Transverse colon (tissue), 4 donors: ENCODE data around the gene SLC35E4. TPM values are rescaled to one million over a fixed set of nuclear protein-coding genes. Genes with fewer than 3 reads are reported as not detected.

Source experiments
- DNase-seq: peaks from one replicate; pipeline ENCODE4 v3.0.0-alpha.2; 2019
- H3K27ac ChIP-seq, 4 donors: fragments of 200-600 bp; sonication (generic); 2 replicates each; pipeline ENCODE4 v1.5.1; 2016 to 2018; ENCODE audit warnings: inconsistent platforms in 4 of 4
- H3K27me3 ChIP-seq: fragments of 200-600 bp; sonication (generic); 2 replicates; pipeline ENCODE4 v1.5.1; 2017; ENCODE audit warnings: inconsistent platforms
- H3K36me3 ChIP-seq, 4 donors: fragments of 200-600 bp; sonication (generic); 2 replicates each; pipeline ENCODE4 v1.5.1; 2017 to 2019; ENCODE audit warnings: inconsistent platforms in 4 of 4
- H3K4me1 ChIP-seq, 4 donors: fragments of 200-600 bp; sonication (generic); 2 replicates each; pipeline ENCODE4 v1.5.1; 2017 to 2020; ENCODE audit warnings: inconsistent platforms in 4 of 4
- H3K4me3 ChIP-seq, 4 donors: fragments of 200-600 bp; sonication (generic); 1 replicate in 1 of 4; 2 replicates in 3 of 4; pipeline versions ENCODE4 v1.5.1 to v1.6.1; 2017 to 2019; ENCODE audit warnings: inconsistent platforms in 4 of 4
- H3K9me3 ChIP-seq, 2 donors: fragments of 200-600 bp; sonication (generic); 2 replicates each; pipeline ENCODE4 v1.5.1; 2017 to 2019; ENCODE audit warnings: inconsistent platforms in 2 of 2
- CTCF ChIP-seq, 5 experiments: fragments of 200-600 bp in 3 of 5; fragments of 450-650 bp in 2 of 5; sonication (generic) in 3 of 5; IDR thresholded peaks; 1 replicate in 2 of 5; 2 replicates in 3 of 5; pipeline ENCODE4 v1.5.1; 2016 to 2017; ENCODE audit warnings: antibody characterized with exemption in 5 of 5, inconsistent platforms in 3 of 5, mild to moderate bottlenecking in 2 of 5, moderate library complexity in 1 of 5
- EP300 ChIP-seq: sonication (generic); formaldehyde crosslinking; IDR thresholded peaks from one replicate; pipeline ENCODE4 v1.6.1; 2017; ENCODE audit warnings: antibody characterized with exemption, low read depth
- POLR2A ChIP-seq: fragments of 450-650 bp; IDR thresholded peaks from one replicate; pipeline ENCODE4 v1.6.1; 2016; ENCODE audit warnings: antibody characterized with exemption, mild to moderate bottlenecking, moderate library complexity
- POLR2AphosphoS5 ChIP-seq, 3 donors: sonication (generic); formaldehyde crosslinking; IDR thresholded peaks; one replicate each; pipeline ENCODE4 v1.6.1; 2016; ENCODE audit warnings: antibody characterized with exemption in 3 of 3
- WGBS, 2 donors: methylation state at CpG; one replicate each; pipeline ENCODE4 v1.1.5; 2018; ENCODE audit warnings: low coverage in 1 of 2; 5-methylcytosine and 5-hydroxymethylcytosine counted together
- in situ Hi-C, 4 donors: fragments of 200-750 bp; cut with MboI; loops; one replicate each; pipeline versions ENCODE4 v1.15.0 to v1.15.1; 2017; ENCODE audit warnings: low sequenced_read_pairs in 3 of 4, low pct_ligation_motif_present in 1 of 4, low pct_unique_long_range_greater_than_20kb in 1 of 4
- intact Hi-C: fragments of 100-400 bp; cut with DNase I; formaldehyde crosslinking; loops from one replicate; pipeline ENCODE4 v1.15.1; 2023; ENCODE audit warnings: low total_unique reads
- total RNA-seq, 4 donors: library from RNA; depleted of rRNA; stranded (reverse); fragments of >200 nt; gene quantifications; one replicate each; pipeline ENCODE4 v1.1.0, GENCODE V29; 2016

The SLC35E4 gene
- total RNA-seq, 4 donors from 2014 or later = 6.4 to 21.3 (median 15.7) TPM

- H3K27ac ChIP-seq = no peak overlapping the region
- 92% methylated on average over 3 of the region's 3 CpGs; no CpG with 5 or more reads in 1 of the 2 donors for WGBS, 2 donors
- no peak for DNase-seq
- no peaks in the 10 kb centered on the region for H3K27me3 ChIP-seq
- H3K36me3 ChIP-seq = no peaks in the 10 kb centered on the region
- peaks cover 27 to 35% (median 31%) of the 10 kb centered on the region in 4 donors for H3K4me1 ChIP-seq
- in situ Hi-C loops = no loop called here
- H3K4me3 ChIP-seq = no peak overlapping the region
- H3K9me3 ChIP-seq = no peaks in the 10 kb centered on the region
- intact Hi-C loops = no loop called here
- TF ChIP-seq EP300 = no peak
- TF ChIP-seq CTCF (IDR thresholded peaks at IDR 0.05) = no peak
- TF ChIP-seq POLR2A = no peak
- no peak for TF ChIP-seq POLR2AphosphoS5 (IDR thresholded peaks at IDR 0.05)
Measured at GRCh38 chr22:30611197-30611596, 24.4 kb upstream of the SLC35E4 start.

- Histone ChIP-seq H3K36me3 (no peaks in the 10 kb centered on the region), H3K4me1 (peaks cover 20 to 22% (median 21%) of the 10 kb centered on the region in 4 donors), H3K9me3 (no peaks in the 10 kb centered on the region), H3K27ac (no peak overlapping the region), H3K4me3 (no peak overlapping the region), H3K27me3 (no peaks in the 10 kb centered on the region)
- in situ Hi-C loops = no loop called here
- intact Hi-C loops = no loop called here
- WGBS, 2 donors = 91% methylated on average over 8 of the region's 8 CpGs; no CpG with 5 or more reads in 1 of the 2 donors
- TF ChIP-seq CTCF (IDR thresholded peaks at IDR 0.05) (no peak), POLR2AphosphoS5 (IDR thresholded peaks at IDR 0.05) (no peak), POLR2A (no peak), EP300 (no peak)
- no peak for DNase-seq
Measured at GRCh38 chr22:30612789-30613188, 22.8 kb upstream of the SLC35E4 start.

GRCh38 chr22:30614268-30614667, 21.3 kb upstream of the SLC35E4 start:
- in situ Hi-C loops = no loop called here
- intact Hi-C loops = no loop called here
- H3K27me3 ChIP-seq = no peaks in the 10 kb centered on the region
- peaks cover 0 to 3% (median 0%) of the 10 kb centered on the region in 4 donors for H3K36me3 ChIP-seq
- peaks cover 6 to 8% (median 6%) of the 10 kb centered on the region in 4 donors for H3K4me1 ChIP-seq
- TF ChIP-seq POLR2AphosphoS5 (IDR thresholded peaks at IDR 0.05) (no peak), EP300 (no peak), CTCF (IDR thresholded peaks at IDR 0.05) (no peak), POLR2A (no peak)
- H3K4me3 ChIP-seq = no peak overlapping the region
- H3K9me3 ChIP-seq = no peaks in the 10 kb centered on the region
- H3K27ac ChIP-seq = no peak overlapping the region
- no peak for DNase-seq
- WGBS, 2 donors = 96% methylated on average over 7 of the region's 7 CpGs; no CpG with 5 or more reads in 1 of the 2 donors

GRCh38 chr22:30614879-30615278, 20.7 kb upstream of the SLC35E4 start:
- DNase-seq = no peak
- TF ChIP-seq CTCF (IDR thresholded peaks at IDR 0.05) = no peak
- TF ChIP-seq POLR2A = no peak
- no peak for TF ChIP-seq POLR2AphosphoS5 (IDR thresholded peaks at IDR 0.05)
- no peak for TF ChIP-seq EP300
- in situ Hi-C loops = no loop called here
- Histone ChIP-seq H3K36me3 (peaks cover 0 to 3% (median 0%) of the 10 kb centered on the region in 4 donors), H3K4me3 (no peak overlapping the region), H3K9me3 (no peaks in the 10 kb centered on the region), H3K27ac (no peak overlapping the region), H3K4me1 (peaks cover 0 to 2% (median under 1%) of the 10 kb centered on the region in 4 donors), H3K27me3 (no peaks in the 10 kb centered on the region)
- intact Hi-C loops = no loop called here
